DOHH2 (cell line): ENCODE data around the gene NRXN3.

Experiments used
- CTCF ChIP-seq: fragments of 200-600 bp; sonication (generic); IDR thresholded peaks from one replicate; pipeline ENCODE4 v1.5.1; 2014; ENCODE audit warnings: antibody characterized with exemption, mild to moderate bottlenecking, low read depth, low read length; ENCODE audit not compliant: poor library complexity, severe bottlenecking
- EZH2phosphoT487 ChIP-seq: fragments of 200-600 bp; sonication (generic); IDR thresholded peaks from 2 replicates; pipeline ENCODE4 v1.6.1; 2017; ENCODE audit warnings: borderline replicate concordance, mild to moderate bottlenecking, antibody characterized with exemption, low read length, moderate library complexity, mixed read lengths

GRCh38 chr14:79100578-79100977 is 930.4 kb downstream of the NRXN3 start:
- no peak for TF ChIP-seq CTCF
- TF ChIP-seq EZH2phosphoT487 = no peak
